HepG2 (cell line): ENCODE data around the gene MEGF10. TPM values are rescaled to one million over a fixed set of nuclear protein-coding genes. Genes with fewer than 3 reads are reported as not detected.

Experiments used
- ATAC-seq: fragments of 200-7000 bp; cut with Tn5 transposase; 3 replicates; pipeline ENCODE4 v1.9.1; 2020; ENCODE audit warnings: mild to moderate bottlenecking, moderate library complexity
- BruUV-seq: library from RNA; stranded (reverse); fragments of 400-500 nt; replicated peaks from 2 replicates; lab custom pipeline; 2021; lab: Mats Ljungman, UMichigan
- CTCF ChIA-PET: fragments of 300-600 bp; formaldehyde crosslinking; extraction: SDS; loops from one replicate; lab custom pipeline; 2021; ENCODE audit warnings: low total read pairs, inconsistent platforms, low intra/inter-chr PET ratio; lab: Yijun Ruan, JAX
- POLR2A ChIA-PET: fragments of 350-600 bp; sonication (Branson Sonifier 250); formaldehyde crosslinking; loops from one replicate; lab custom pipeline; 2020; ENCODE audit warnings: antibody characterized with exemption, inconsistent platforms; lab: Yijun Ruan, JAX
- DNase-seq: peaks from one replicate; pipeline ENCODE4 v3.0.0-alpha.2; 2015; ENCODE audit warnings: low spot score
- FAIRE-seq: peaks from 3 replicates; lab custom pipeline; 2011; peaks lifted over from hg19 to GRCh38; lab: Jason Lieb, UNC
- H2AFZ ChIP-seq: one replicate; pipeline ENCODE4 v1.6.1; 2011; ENCODE audit warnings: low read length, inconsistent platforms
- H3K27ac ChIP-seq: fragments of 300-600 bp; 3 replicates; pipeline ENCODE4 v1.8.0; 2011; ENCODE audit warnings: mixed run types, mild to moderate bottlenecking, mixed read lengths, low read length, inconsistent platforms; ENCODE audit not compliant: insufficient read depth; ENCODE audit errors: extremely low read length
- H3K27me3 ChIP-seq, 2 experiments: fragments of 200-600 bp in 1 of 2; 2 replicates in 1 of 2; 3 replicates in 1 of 2; pipeline versions ENCODE4 v1.6.0 to v1.8.0; 2011; ENCODE audit warnings: low read length in 2 of 2, mild to moderate bottlenecking in 2 of 2, moderate library complexity in 2 of 2, inconsistent platforms in 1 of 2; ENCODE audit not compliant: insufficient read depth in 2 of 2, control insufficient read depth in 1 of 2
- H3K36me3 ChIP-seq, 2 experiments: fragments of 200-600 bp in 1 of 2; replicated peaks in 1 of 2; 2 replicates in 1 of 2; 3 replicates in 1 of 2; pipeline versions ENCODE4 v1.5.1 to v1.8.0; 2011; ENCODE audit warnings: low read length in 2 of 2, inconsistent platforms in 1 of 2; ENCODE audit not compliant: insufficient read depth in 2 of 2, control insufficient read depth in 1 of 2
- H3K4me1 ChIP-seq: 2 replicates; pipeline ENCODE4 v1.5.1; 2012; ENCODE audit warnings: low read length, inconsistent platforms; ENCODE audit not compliant: insufficient read depth
- H3K4me2 ChIP-seq: 2 replicates; pipeline ENCODE4 v1.6.0; 2011; ENCODE audit warnings: low read depth, low read length, inconsistent platforms
- H3K4me3 ChIP-seq, 3 experiments: fragments of 200-600 bp in 1 of 3; sonication (generic), shearing (Covaris generic) in 1 of 3; replicated peaks in 1 of 3; 2 replicates each; pipeline ENCODE4 v1.5.1; 2011 to 2016; ENCODE audit warnings: low read length in 3 of 3, inconsistent platforms in 2 of 3, low read depth in 2 of 3, mild to moderate bottlenecking in 2 of 3, control low read depth in 1 of 3, mixed read lengths in 1 of 3; ENCODE audit not compliant: insufficient read depth in 1 of 3
- H3K79me2 ChIP-seq: one replicate; pipeline ENCODE4 v1.6.1; 2011; ENCODE audit warnings: low read length, inconsistent platforms; ENCODE audit not compliant: insufficient read depth
- H3K9ac ChIP-seq: 2 replicates; pipeline ENCODE4 v1.6.0; 2011; ENCODE audit warnings: mild to moderate bottlenecking, low read depth, low read length, inconsistent platforms; ENCODE audit not compliant: insufficient read depth
- H3K9me3 ChIP-seq: 2 replicates; pipeline ENCODE4 v1.5.1; 2012; ENCODE audit warnings: mild to moderate bottlenecking, low read length
- H4K20me1 ChIP-seq: 2 replicates; pipeline ENCODE4 v1.6.0; 2011; ENCODE audit warnings: inconsistent platforms, mild to moderate bottlenecking, low read length, moderate library complexity; ENCODE audit not compliant: insufficient read depth
- ARID2 ChIP-seq: sonication (generic); formaldehyde crosslinking; IDR thresholded peaks from 2 replicates; pipeline ENCODE4 v1.8.1; 2022; ENCODE audit warnings: mild to moderate bottlenecking, missing genetic modification reagents, borderline replicate concordance
- CREB1 ChIP-seq, 2 experiments: fragments of 450-650 bp in 1 of 2; IDR thresholded peaks; 2 replicates each; pipeline ENCODE4 v1.6.1; 2016 to 2017; ENCODE audit warnings: control low read depth in 1 of 2, mild to moderate bottlenecking in 1 of 2, missing compliant biosample characterization in 1 of 2, missing genetic modification characterization in 1 of 2
- ELF1 ChIP-seq: sonication (generic); formaldehyde crosslinking; IDR thresholded peaks from 2 replicates; pipeline ENCODE4 v1.4.0; 2020; ENCODE audit warnings: missing genetic modification reagents
- GTF2F1 ChIP-seq: fragments of 150-350 bp; IDR thresholded peaks from 2 replicates; pipeline ENCODE4 v1.6.1; 2014; ENCODE audit warnings: low read length
- ISX ChIP-seq: sonication (generic); formaldehyde crosslinking; conservative IDR thresholded peaks from 2 replicates; pipeline ENCODE4 v1.5.0; 2020; ENCODE audit warnings: missing genetic modification reagents
- KDM2A ChIP-seq: sonication (generic); formaldehyde crosslinking; IDR thresholded peaks from 2 replicates; pipeline ENCODE4 v1.4.0; 2020; ENCODE audit warnings: low read depth, missing genetic modification reagents, borderline replicate concordance
- NCOA2 ChIP-seq: sonication (generic); formaldehyde crosslinking; IDR thresholded peaks from 2 replicates; pipeline ENCODE4 v1.8.0; 2022; ENCODE audit warnings: inconsistent platforms
- NFRKB ChIP-seq: fragments of 450-650 bp; IDR thresholded peaks from 2 replicates; pipeline ENCODE4 v1.6.1; 2017
- RNF2 ChIP-seq: fragments of 450-650 bp; conservative IDR thresholded peaks from 2 replicates; pipeline ENCODE4 v1.6.1; 2016; ENCODE audit warnings: low read depth
- ZNF331 ChIP-seq: sonication (generic); formaldehyde crosslinking; IDR thresholded peaks from 2 replicates; pipeline ENCODE4 v1.4.0; 2020; ENCODE audit warnings: missing genetic modification reagents
- ZNF572 ChIP-seq: sonication (generic); formaldehyde crosslinking; IDR thresholded peaks from 2 replicates; pipeline ENCODE4 v1.5.1; 2020; ENCODE audit warnings: mild to moderate bottlenecking, missing genetic modification reagents
- ZNF670 ChIP-seq: sonication (generic); formaldehyde crosslinking; IDR thresholded peaks from 2 replicates; pipeline ENCODE4 v1.8.0; 2022; ENCODE audit warnings: mild to moderate bottlenecking, missing genetic modification reagents, borderline replicate concordance
- WGBS: methylation state at CpG from one replicate; pipeline ENCODE4 v1.1.6; 2017; ENCODE audit warnings: low lambda C conversion rate; 5-methylcytosine and 5-hydroxymethylcytosine counted together
- in situ Hi-C: cut with HindIII; loops from 2 replicates; pipeline ENCODE4 v1.10.0; 2017; ENCODE audit warnings: low pct_unique_long_range_greater_than_20kb; ENCODE audit not compliant: extremely low pct_ligation_motif_present
- intact Hi-C: fragments of 100-400 bp; cut with micrococcal nuclease; formaldehyde crosslinking; loops from one replicate; pipeline ENCODE4 v1.10.0; 2022; ENCODE audit not compliant: unreplicated experiment
- polyA plus RNA-seq, 8 experiments: library from polyadenylated mRNA; depleted of rRNA in 3 of 8; stranded (reverse) in 7 of 8; unstranded in 1 of 8; fragments of >200 nt; fragmentation: Illumina TruSeq in 4 of 8; extraction: Trizol in 4 of 8; gene quantifications; 2 replicates each; pipeline versions ENCODE4 v1.2.1 to v1.2.3, GENCODE V29; 2011 to 2016; ENCODE audit warnings: low read depth in 4 of 8, missing spikeins in 1 of 8, mixed read lengths in 1 of 8; ENCODE audit not compliant: insufficient read depth in 1 of 8
- total RNA-seq, 5 experiments: library from RNA; depleted of rRNA; stranded (reverse); fragments of >200 nt; fragmentation: Illumina TruSeq; extraction: Trizol; gene quantifications; 2 replicates each; pipeline ENCODE4 v1.2.3, GENCODE V29; 2016; ENCODE audit warnings: low read depth in 1 of 5
- TF ChIP-seq, protein P1 (sequence below): IDR thresholded peaks from 2 replicates; pipeline ENCODE4 v1.6.1; 2016
- TF ChIP-seq, protein P2 (sequence below), 2 experiments: sonication (generic) in 1 of 2; formaldehyde crosslinking in 1 of 2; IDR thresholded peaks; 2 replicates each; pipeline versions ENCODE4 v1.6.1 to v1.9.0; 2014 to 2022; ENCODE audit warnings: antibody characterized with exemption in 1 of 2, borderline replicate concordance in 1 of 2, inconsistent platforms in 1 of 2, low read depth in 1 of 2, missing genetic modification reagents in 1 of 2

The MEGF10 gene
- total and polyA plus RNA-seq, 2 of the 13 experiments (the other 11 are each of a cell fraction or from before 2014, with no cell fraction given), result not detected

DNA sequence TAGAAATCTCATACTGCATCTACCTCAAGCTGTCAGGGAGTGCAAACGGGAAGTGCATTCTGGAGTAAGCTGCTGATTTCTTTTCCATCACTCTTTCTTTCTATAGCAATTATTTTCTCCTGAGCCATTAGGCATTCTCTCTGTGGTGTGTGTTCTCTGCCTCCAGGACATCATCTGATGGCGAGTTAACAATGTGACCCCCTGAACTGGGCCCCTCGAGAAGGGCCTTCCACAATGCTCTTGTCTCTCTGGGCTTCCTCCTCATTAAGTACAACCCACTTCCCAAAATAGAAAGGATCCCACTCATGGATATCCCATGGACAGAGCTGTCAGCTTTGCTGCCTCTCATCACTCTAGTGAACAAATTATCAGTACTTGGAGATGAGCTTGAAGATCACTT, 130.2 kb downstream of the MEGF10 start (continued):
- TF ChIP-seq, protein P1, sequence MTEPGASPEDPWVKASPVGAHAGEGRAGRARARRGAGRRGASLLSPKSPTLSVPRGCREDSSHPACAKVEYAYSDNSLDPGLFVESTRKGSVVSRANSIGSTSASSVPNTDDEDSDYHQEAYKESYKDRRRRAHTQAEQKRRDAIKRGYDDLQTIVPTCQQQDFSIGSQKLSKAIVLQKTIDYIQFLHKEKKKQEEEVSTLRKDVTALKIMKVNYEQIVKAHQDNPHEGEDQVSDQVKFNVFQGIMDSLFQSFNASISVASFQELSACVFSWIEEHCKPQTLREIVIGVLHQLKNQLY, result no peak

GRCh38 chr5:127421471-127421870, 130.9 kb downstream of the MEGF10 start:
- H3K9me3 ChIP-seq, result no peaks in the 10 kb centered on the region
- intact Hi-C loops (no loop called here), in situ Hi-C loops (no loop called here)
- no peaks in the 10 kb centered on the region for H3K36me3 ChIP-seq
- H3K27me3 ChIP-seq, result no peaks in the 10 kb centered on the region
- ChIA-PET CTCF (no interaction called here), POLR2A (no interaction called here)
- no peak for FAIRE-seq
- ATAC-seq, result no peak
- no peaks in the 10 kb centered on the region for H3K79me2 ChIP-seq
- H3K27ac ChIP-seq, result no peak overlapping the region
- no peak overlapping the region for H2AFZ ChIP-seq
- 18% methylated on average over 2 of the region's 2 CpGs for WGBS
- no TSS peak for BruUV-seq
- no peak overlapping the region for H3K4me3 ChIP-seq
- H3K4me1 ChIP-seq, result no peaks in the 10 kb centered on the region
- no peaks in the 10 kb centered on the region for H4K20me1 ChIP-seq
- H3K4me2 ChIP-seq, result no peak overlapping the region
- no peak for DNase-seq
- H3K9ac ChIP-seq, result no peak overlapping the region
- TF ChIP-seq ISX (CRISPR knock-in tag) (no peak), ARID2 (CRISPR knock-in tag) (no peak), RNF2 (no peak), NCOA2 (CRISPR knock-in tag) (no peak), ZNF572 (no peak), CREB1 (IDR thresholded peaks at IDR 0.05) (no peak), CREB1 (CRISPR knock-in tag; IDR thresholded peaks at IDR 0.05) (no peak), GTF2F1 (no peak), NFRKB (no peak), ZNF670 (CRISPR knock-in tag) (no peak), ELF1 (CRISPR knock-in tag) (no peak), KDM2A (no peak), ZNF331 (CRISPR knock-in tag) (no peak)
- TF ChIP-seq, protein P2, sequence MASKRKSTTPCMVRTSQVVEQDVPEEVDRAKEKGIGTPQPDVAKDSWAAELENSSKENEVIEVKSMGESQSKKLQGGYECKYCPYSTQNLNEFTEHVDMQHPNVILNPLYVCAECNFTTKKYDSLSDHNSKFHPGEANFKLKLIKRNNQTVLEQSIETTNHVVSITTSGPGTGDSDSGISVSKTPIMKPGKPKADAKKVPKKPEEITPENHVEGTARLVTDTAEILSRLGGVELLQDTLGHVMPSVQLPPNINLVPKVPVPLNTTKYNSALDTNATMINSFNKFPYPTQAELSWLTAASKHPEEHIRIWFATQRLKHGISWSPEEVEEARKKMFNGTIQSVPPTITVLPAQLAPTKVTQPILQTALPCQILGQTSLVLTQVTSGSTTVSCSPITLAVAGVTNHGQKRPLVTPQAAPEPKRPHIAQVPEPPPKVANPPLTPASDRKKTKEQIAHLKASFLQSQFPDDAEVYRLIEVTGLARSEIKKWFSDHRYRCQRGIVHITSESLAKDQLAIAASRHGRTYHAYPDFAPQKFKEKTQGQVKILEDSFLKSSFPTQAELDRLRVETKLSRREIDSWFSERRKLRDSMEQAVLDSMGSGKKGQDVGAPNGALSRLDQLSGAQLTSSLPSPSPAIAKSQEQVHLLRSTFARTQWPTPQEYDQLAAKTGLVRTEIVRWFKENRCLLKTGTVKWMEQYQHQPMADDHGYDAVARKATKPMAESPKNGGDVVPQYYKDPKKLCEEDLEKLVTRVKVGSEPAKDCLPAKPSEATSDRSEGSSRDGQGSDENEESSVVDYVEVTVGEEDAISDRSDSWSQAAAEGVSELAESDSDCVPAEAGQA (IDR thresholded peaks at IDR 0.05; ENCODE audit: low read depth), result no peak
- TF ChIP-seq, protein P2 (CRISPR knock-in tag; IDR thresholded peaks at IDR 0.05; ENCODE audit: borderline replicate concordance), result no peak
